Activated CD8-positive, alpha-beta memory T cell treated with anti-CD3 and anti-CD28 coated beads, Interleukin-2, amount 10 ng/mL, durations not matched to agents 7 days and 5 days (primary cell): ENCODE measurements around the gene VGF. TPM values are rescaled to one million over a fixed set of nuclear protein-coding genes. Genes with fewer than 3 reads are reported as not detected.

Source experiments
- microRNA-seq: library from miRNA; unstranded; fragments of <30 nt; microRNA quantifications from one replicate; pipeline ENCODE4 v1.2.0, GENCODE V29; 2022
- total RNA-seq, 2 experiments: library from RNA; stranded (reverse); gene quantifications; one replicate each; pipeline ENCODE4 v1.2.3, GENCODE V29; 2021

Gene VGF
- total RNA-seq, 2 experiments from 2014 or later, result 0.44 to 0.66 TPM

Small RNA genes lying within 50 kb of the gene (microRNA-seq; reads per million reads assigned to microRNA genes)
- gene MIR4653, result not detected

Other genes with a start within 250 kb of the VGF start
- gene MUC3A, start 216.0 kb downstream of the VGF start, total RNA-seq, result not detected
- under 1 TPM; 0.64 to 0.68 TPM for gene MUC12, start 196.0 kb downstream of the VGF start, total RNA-seq
- not detected for gene MUC17, start 145.5 kb downstream of the VGF start, total RNA-seq
- 100 to 1,000 TPM in 1 of 2 experiments, 10 to 100 TPM in 1; 68.2 to 110 TPM for gene TRIM56, start 80.1 kb downstream of the VGF start, total RNA-seq
- gene SERPINE1, start 38.5 kb downstream of the VGF start, total RNA-seq, result 1 to 10 TPM in 1 of 2 experiments, under 1 TPM in 1; 0.29 to 1.2 TPM
- 10 to 100 TPM; 49.9 to 51.7 TPM for gene AP1S1, start 11.1 kb downstream of the VGF start, total RNA-seq
- gene NAT16, start 14.7 kb upstream of the VGF start, total RNA-seq, result not detected
- gene MOGAT3, start 35.5 kb upstream of the VGF start, total RNA-seq, result not detected
- gene PLOD3, start 52.0 kb upstream of the VGF start, total RNA-seq, result 10 to 100 TPM; 41.6 to 42.3 TPM
- 10 to 100 TPM; 56.6 to 57.1 TPM for gene ZNHIT1, start 52.6 kb upstream of the VGF start, total RNA-seq
- 10 to 100 TPM; 21.6 TPM for gene CLDN15, start 72.2 kb upstream of the VGF start, total RNA-seq
- gene FIS1, start 79.5 kb upstream of the VGF start, total RNA-seq, result 100 to 1,000 TPM in 1 of 2 experiments, 10 to 100 TPM in 1; 86.7 to 117 TPM
- gene IFT22, start 156.2 kb upstream of the VGF start, total RNA-seq, result 1 to 10 TPM; 4.7 to 4.8 TPM
- gene COL26A1, start 197.3 kb upstream of the VGF start, total RNA-seq, result not detected